GM12875 (cell line): ENCODE data around the gene ITIH2.
"Not testable (repeated sequence)": the region's sequence is repeated elsewhere in the genome, so short reads cannot be mapped to it uniquely, and the experiment has no call there.

ENCODE experiments used
- H3K4me3 ChIP-seq: one replicate; pipeline ENCODE4 v1.5.1; 2011; ENCODE audit warnings: low read depth, low read length, control low read depth
- TF ChIP-seq, protein P1 (sequence below): IDR thresholded peaks from 2 replicates; pipeline ENCODE4 v1.5.1; 2011; ENCODE audit warnings: low read depth, mild to moderate bottlenecking, control low read depth, inconsistent platforms, low read length, moderate library complexity, borderline replicate concordance; ENCODE audit not compliant: insufficient read depth

Gene ITIH2

DNA sequence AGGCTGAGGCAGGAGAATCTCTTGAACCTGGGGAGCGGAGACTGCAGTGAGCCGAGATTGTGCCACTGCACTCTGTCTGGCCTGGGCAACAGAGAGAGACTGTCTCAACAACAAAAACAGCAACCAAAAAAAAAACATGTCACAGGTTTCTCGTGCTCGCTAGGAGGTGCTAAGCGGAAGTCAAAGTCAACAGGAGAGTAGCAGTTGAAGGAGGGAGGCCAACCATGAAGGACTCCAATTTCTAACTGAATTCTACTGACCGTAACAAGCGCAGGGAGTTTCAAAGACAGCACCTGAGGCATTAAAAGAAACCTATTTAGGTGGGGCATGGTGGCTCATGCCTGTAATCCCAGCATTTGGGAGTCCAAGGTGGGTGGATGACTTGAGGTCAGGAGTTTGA, 65.3 kb downstream of the ITIH2 start:
- no peak overlapping the region for H3K4me3 ChIP-seq
- TF ChIP-seq, protein P1, sequence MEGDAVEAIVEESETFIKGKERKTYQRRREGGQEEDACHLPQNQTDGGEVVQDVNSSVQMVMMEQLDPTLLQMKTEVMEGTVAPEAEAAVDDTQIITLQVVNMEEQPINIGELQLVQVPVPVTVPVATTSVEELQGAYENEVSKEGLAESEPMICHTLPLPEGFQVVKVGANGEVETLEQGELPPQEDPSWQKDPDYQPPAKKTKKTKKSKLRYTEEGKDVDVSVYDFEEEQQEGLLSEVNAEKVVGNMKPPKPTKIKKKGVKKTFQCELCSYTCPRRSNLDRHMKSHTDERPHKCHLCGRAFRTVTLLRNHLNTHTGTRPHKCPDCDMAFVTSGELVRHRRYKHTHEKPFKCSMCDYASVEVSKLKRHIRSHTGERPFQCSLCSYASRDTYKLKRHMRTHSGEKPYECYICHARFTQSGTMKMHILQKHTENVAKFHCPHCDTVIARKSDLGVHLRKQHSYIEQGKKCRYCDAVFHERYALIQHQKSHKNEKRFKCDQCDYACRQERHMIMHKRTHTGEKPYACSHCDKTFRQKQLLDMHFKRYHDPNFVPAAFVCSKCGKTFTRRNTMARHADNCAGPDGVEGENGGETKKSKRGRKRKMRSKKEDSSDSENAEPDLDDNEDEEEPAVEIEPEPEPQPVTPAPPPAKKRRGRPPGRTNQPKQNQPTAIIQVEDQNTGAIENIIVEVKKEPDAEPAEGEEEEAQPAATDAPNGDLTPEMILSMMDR, result no peak

DNA sequence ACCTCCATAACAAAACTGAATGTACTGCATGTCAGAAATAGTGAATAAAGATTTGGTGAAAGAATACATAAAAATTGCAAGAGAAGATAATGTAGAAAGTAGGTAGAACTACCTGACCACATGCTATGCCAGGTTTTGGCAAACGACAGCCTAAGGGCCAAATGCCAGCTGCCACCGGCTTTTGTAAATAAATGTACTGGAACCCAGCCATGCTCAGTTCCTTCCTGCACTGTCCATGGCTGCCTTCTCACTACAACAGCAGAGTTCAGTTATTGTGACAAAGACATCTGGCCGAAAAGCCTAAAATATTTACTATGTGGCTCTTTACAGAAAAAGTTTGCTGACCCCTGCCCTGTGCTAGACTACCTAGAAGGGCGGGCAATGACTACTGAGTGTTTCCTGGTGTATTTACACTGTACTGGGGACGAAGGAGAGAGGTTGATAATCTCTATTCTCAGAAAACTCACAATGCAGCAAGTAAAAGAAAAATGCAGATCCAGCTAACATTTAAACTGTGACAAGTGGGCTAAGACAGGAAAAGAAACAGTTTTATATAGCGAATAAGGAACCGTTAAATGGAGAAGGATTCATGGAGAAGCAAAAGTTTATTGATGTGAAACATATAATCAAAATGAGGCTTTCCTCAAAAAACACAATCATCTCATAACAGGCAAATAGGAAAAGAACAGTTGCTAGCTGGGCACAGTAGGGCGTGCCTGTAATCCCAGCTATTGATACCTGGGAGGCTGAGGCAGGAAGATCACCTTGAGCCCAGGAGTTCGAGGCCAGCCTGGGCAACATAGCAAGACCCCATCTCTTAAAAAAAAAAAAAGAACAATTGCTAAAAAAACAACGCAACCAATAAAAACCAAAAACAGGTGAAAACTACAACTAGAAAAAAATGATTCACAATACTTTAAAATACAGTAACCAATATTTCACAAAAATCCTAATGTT, 71.0 kb downstream of the ITIH2 start:
- no peak overlapping the region for H3K4me3 ChIP-seq
- TF ChIP-seq, protein P1, result no peak

DNA sequence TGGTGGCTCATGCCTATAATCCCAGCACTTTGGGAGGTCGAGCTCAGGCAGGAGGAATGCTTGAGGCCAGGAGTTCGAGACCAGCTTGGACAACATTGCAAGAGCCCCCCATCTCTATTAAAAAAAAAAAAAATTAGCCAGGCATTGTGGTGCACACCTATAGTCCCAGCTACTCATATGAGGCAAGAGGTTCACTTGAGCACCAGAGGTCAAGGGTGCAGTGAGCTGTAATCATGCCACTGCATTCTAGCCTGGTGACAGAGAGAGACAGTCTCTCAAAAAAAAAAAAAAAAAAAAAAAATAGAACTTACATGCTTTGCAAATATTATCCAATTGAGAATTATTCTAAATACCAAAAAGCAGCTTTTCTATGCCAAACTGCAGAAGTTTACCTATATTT, 73.7 kb downstream of the ITIH2 start:
- no peak overlapping the region for H3K4me3 ChIP-seq
- TF ChIP-seq, protein P1, result no peak

DNA sequence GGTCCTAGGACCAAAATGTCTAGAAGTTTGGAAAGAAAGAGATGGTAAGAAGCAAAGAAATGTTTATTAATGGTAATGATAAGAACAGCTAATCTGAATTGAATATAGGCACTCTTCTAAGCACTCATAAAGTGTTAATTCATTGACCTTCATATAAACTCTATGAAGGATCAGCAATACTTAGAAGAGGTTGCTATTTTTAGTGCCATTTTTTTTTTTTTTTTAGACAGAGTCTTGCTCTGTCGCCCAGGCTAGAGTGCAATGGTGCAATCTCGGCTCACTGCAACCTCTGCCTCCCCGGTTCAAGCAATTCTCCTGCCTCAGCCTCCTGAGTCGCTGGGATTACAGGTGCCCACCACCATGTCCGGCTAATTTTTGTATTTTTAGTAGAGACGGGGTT, 79.1 kb downstream of the ITIH2 start:
- not testable (repeated sequence) for H3K4me3 ChIP-seq

DNA sequence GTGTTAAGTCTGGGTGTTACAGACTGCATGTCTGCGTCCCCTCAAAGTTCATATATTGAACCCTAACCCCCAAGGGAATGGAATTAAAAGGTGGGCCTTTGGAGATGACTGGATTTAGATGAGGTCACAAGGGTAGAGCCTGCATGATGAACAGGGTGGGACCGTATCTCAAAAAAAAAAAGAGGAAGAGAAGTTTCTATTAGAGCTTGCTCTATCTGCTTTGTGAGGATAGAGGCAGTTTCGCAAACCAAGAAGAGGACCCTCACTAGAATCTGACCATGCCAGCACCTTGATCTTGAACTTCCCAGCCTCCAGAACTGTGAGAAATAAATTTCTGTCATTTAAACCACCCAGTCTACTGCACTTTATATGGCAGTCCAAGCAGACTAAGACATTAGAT, 83.3 kb downstream of the ITIH2 start:
- TF ChIP-seq, protein P1, result no peak
- no peak overlapping the region for H3K4me3 ChIP-seq

DNA sequence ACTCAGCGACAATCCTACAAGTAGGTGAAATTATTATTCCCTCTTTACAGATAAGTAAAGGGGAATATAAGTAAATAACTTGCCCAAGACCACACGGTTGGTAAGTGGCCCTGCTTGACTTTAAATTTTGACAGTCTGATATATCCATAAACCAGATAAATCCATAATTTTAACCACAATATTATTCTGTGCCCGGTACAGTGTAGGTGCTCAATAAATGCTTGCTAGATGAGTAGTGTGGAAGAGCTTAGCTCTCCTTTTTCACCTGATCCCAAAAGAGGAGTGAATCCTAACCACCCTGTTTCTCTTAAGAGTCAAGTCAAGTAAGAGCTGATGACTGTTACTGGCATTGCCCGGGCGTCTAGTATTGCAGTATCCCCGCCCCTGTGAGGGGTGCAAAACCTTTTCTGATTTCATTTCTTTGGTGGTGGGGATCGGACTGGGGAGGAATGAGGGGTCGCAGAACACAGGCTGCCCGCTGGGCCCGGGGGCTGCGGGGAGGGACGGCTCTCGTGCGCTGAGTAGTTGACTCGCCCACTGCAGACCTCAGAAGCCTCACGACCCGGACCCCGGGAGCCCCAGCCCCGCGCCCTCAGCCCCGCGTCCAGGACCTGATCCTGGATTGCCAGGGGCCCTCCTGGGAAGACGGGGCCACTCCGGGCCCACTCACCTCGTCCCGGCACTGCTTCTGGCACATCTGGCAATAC, 84.2 kb downstream of the ITIH2 start:
- TF ChIP-seq, protein P1, result no peak
- peak overlapping the region; percentile 76 for H3K4me3 ChIP-seq

DNA sequence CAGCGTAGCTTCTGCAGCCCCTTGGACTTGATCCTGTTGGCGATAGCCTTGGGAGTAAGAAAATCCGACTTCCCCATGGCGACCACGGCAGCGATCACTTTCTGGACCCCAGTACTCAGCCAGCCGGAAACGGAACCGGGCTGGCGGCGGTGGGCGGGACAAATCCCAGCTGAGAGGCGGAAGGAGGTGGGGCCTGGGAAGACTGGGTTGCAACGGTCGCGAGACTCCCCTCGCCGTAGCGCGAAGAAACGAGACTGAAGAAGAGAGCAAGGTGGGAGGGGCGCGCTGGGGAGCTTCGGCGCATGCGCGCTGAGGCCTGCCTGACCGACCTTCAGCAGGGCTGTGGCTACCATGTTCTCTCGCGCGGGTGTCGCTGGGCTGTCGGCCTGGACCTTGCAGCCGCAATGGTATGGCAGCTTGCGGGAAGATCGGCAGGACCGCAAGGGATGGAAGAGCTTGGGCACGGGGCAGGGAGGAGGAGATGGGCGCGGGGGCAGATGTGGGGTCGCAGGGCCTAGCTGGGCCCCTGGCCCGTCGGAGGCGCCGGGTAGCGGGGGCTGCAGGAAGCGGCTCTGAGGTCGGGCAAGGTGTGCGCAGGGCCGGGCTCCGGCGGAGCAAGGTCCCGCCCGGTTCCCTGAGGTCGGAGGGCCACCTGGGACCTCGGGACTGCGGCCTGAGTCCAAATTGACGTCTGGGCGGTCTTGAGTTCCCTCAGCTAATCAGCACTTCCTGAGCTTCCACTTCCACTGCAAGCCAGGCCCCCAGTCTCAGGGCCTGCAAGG, 84.9 kb downstream of the ITIH2 start, which contains the start of the genes ATP5F1C and KIN:
Gene ATP5F1C (plus strand): TSS at position 321 of the 782 bp plus-strand sequence. CDS start 31 bp downstream, at position 352.
Gene KIN (minus strand): TSS at position 137 of the 782 bp plus-strand sequence. CDS start 60 bp downstream, at position 77.
- peak within 1 kb of the TSS; percentile 76 for H3K4me3 ChIP-seq
- TF ChIP-seq, protein P1, result no peak
